NB4 (cell line): Measurements from ENCODE around the gene PPME1.

Experiments used
- DNase-seq: peaks from one replicate; pipeline ENCODE4 v3.0.0; 2010; ENCODE audit warnings: low read depth
- H3K4me3 ChIP-seq: one replicate; pipeline ENCODE4 v1.5.1; 2011; ENCODE audit warnings: mild to moderate bottlenecking, low read depth, low read length, moderate library complexity
- MYC ChIP-seq: IDR thresholded peaks from 2 replicates; pipeline ENCODE4 v1.6.1; 2011; ENCODE audit warnings: low read depth, low read length
- POLR2A ChIP-seq: IDR thresholded peaks from 2 replicates; pipeline ENCODE4 v1.6.1; 2011; ENCODE audit warnings: mild to moderate bottlenecking; ENCODE audit not compliant: insufficient read length; ENCODE audit errors: extremely low read depth
- TF ChIP-seq, protein P1 (sequence below): IDR thresholded peaks from one replicate; pipeline ENCODE4 v1.5.1; 2012; ENCODE audit warnings: low read depth, low read length
- TF ChIP-seq, protein P2 (sequence below): IDR thresholded peaks from 2 replicates; pipeline ENCODE4 v1.6.1; 2011; ENCODE audit warnings: low read depth, low read length

PPME1 gene

DNA sequence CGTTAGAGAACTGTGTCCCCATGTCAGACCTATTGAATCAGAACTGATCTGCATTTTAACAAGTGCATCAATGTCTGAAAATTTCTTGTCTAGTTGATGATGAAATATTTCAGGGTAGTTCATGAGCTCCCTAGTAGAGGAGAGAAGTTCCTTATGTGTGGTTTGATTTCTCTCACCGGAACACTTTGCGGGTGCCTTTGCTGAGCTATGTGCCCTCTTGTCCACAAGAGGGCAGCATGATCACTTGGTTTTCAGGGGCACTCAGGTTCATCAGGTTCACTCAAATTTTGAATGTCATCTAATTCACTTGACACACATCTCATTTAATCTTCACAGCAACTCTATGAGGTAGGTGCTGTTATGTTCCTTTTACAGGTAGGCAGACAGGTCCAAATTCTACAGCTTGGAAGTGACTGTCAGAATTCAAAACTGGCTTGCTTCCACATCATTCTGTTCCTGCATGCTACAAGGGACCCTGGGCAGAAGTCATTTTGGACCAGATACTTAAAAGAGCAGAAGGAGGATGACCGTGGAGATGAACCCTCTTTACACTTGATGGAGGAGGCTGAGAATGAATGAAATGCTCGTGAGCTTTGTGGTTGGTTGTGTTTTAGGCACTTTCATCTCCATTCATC lies 84.8 kb downstream of the PPME1 start:
- TF ChIP-seq MYC: no peak
- TF ChIP-seq, protein P1, sequence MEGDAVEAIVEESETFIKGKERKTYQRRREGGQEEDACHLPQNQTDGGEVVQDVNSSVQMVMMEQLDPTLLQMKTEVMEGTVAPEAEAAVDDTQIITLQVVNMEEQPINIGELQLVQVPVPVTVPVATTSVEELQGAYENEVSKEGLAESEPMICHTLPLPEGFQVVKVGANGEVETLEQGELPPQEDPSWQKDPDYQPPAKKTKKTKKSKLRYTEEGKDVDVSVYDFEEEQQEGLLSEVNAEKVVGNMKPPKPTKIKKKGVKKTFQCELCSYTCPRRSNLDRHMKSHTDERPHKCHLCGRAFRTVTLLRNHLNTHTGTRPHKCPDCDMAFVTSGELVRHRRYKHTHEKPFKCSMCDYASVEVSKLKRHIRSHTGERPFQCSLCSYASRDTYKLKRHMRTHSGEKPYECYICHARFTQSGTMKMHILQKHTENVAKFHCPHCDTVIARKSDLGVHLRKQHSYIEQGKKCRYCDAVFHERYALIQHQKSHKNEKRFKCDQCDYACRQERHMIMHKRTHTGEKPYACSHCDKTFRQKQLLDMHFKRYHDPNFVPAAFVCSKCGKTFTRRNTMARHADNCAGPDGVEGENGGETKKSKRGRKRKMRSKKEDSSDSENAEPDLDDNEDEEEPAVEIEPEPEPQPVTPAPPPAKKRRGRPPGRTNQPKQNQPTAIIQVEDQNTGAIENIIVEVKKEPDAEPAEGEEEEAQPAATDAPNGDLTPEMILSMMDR: peak; percentile 96
- DNase-seq: peak; percentile 80
- no peak overlapping the region for H3K4me3 ChIP-seq

DNA sequence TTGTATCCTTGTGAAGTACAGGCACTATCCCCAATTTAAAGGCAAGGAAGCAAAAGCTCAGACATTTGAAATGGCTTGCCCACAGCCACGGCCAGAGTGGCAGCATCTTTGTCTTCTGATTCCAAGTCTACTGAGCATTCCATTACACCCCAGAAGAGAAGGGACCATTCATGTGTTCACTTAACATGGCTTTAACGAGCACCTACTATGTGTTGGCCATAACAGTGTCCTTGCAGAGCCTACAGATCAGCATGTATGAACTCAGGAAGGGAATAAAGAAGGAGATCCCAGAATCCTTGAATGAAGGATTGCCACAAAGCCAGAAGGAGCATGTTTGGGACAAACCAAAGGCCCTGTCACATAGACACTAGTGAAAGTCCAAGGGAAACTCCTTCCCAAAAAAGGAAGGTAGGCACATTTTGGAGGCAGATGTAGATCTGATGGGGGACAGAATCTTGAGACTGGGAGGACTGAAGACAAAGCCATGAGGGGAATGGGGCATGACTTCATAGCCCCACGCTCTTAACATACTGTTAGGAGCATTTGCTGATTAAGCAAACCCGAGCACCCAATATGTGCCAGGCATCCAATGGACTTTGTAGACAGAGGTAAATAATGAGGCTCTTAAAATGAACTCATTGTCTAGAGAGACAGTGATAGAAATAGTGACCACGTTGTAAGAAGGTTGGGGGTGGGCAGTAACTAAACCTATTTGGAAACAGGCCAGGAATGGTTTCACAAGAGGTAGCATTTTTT lies 85.5 kb downstream of the PPME1 start:
- no peak for DNase-seq
- TF ChIP-seq, protein P1: no peak
- TF ChIP-seq MYC: no peak
- TF ChIP-seq, protein P2, sequence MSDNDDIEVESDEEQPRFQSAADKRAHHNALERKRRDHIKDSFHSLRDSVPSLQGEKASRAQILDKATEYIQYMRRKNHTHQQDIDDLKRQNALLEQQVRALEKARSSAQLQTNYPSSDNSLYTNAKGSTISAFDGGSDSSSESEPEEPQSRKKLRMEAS: no peak
- H3K4me3 ChIP-seq: no peak overlapping the region

DNA sequence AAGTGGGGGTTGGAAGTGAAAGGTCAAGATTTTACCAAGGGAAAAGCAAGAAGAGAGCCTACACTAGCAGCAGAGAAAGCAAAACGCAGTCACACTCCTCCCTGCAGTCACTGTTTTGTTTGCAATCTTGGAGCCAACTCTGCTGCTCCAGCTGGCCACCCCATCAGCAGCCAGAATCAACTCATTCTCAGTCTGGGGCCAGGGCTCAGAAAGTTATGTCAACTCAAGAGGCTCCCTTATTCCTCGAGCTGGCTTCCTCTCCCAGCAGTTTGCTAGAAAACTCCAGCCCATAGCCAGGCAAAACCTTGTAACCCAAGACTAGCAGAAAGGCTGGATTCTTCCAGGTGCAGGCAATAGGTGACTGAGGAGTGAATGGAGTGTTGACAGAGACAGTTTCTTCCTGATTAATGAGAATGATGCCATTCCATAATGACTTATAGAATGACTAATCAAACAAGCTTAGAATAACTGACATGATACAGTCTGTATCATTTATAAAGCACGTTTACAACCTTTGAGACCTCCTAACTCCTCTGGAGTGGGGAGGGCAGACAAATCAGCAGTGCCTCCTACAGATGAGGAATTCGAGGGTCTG lies 87.0 kb downstream of the PPME1 start:
- TF ChIP-seq, protein P1: no peak
- no peak for TF ChIP-seq POLR2A
- TF ChIP-seq, protein P2: no peak
- no peak for TF ChIP-seq MYC
- no peak overlapping the region for H3K4me3 ChIP-seq
- no peak for DNase-seq

DNA sequence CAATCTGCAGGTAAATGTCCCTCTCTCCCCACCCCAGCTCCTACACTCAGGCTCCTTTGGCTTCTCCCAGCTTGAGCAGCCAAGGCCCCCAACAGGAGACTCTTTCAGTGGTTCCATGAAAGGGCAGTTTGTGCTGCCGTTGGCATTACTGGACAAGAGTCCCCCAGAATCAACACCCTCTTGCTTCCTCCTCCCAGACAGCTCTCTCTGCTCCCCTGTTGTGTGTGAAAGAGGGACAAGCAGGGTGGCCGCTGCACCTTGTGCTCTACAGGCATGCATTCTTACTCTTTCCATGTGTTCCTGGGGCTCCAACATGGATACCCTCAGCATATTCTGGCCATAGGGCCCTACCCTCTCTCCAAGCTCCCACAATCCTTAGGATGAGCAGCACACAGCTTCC lies 91.6 kb downstream of the PPME1 start:
- TF ChIP-seq, protein P2: no peak
- TF ChIP-seq, protein P1: no peak
- TF ChIP-seq MYC: no peak
- no peak for TF ChIP-seq POLR2A
- no peak overlapping the region for H3K4me3 ChIP-seq
- DNase-seq: no peak

DNA sequence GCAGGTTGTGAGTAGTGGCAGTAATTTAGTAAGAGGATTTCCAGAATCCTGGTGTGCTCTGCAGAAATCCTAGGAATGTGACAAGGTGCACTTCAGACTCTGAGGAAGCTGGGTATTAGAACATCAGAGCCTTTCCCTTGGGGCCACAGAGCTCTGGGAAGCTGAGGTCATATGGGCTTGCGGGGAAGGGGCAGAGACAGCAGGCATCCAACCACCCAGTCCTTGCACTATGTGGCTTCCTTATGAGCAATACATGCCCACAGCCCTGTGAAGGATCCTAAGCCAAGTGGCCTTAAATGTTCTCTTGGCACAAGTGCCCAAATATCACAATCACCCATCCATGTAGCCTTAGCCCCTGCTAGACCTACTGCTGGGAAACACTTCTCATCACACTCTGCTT lies 94.2 kb downstream of the PPME1 start:
- TF ChIP-seq, protein P1: no peak
- TF ChIP-seq, protein P2: no peak
- TF ChIP-seq MYC (no peak), POLR2A (no peak)
- no peak for DNase-seq
- H3K4me3 ChIP-seq: no peak overlapping the region
